Measurements from ENCODE around the gene PDE12. TPM values are rescaled to one million over a fixed set of nuclear protein-coding genes. Genes with fewer than 3 reads are reported as not detected.

PDE12 gene, protein sequence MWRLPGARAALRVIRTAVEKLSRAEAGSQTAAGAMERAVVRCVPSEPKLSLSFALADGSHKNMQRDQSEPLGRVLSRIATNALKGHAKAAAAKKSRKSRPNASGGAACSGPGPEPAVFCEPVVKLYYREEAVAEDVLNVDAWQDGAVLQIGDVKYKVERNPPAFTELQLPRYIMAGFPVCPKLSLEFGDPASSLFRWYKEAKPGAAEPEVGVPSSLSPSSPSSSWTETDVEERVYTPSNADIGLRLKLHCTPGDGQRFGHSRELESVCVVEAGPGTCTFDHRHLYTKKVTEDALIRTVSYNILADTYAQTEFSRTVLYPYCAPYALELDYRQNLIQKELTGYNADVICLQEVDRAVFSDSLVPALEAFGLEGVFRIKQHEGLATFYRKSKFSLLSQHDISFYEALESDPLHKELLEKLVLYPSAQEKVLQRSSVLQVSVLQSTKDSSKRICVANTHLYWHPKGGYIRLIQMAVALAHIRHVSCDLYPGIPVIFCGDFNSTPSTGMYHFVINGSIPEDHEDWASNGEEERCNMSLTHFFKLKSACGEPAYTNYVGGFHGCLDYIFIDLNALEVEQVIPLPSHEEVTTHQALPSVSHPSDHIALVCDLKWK
- total RNA-seq (2022; extraction: Qiagen RNA extraction; ENCODE audit: low read depth): 12.7 to 16.4 TPM (median 15.8 TPM) in 5 replicates

GRCh38 chr3:57555738-57556458, at the start of gene PDE12:
Gene PDE12 (plus strand): TSS chr3:57556274. CDS start chr3:57556380, 106 bp downstream.

DNA sequence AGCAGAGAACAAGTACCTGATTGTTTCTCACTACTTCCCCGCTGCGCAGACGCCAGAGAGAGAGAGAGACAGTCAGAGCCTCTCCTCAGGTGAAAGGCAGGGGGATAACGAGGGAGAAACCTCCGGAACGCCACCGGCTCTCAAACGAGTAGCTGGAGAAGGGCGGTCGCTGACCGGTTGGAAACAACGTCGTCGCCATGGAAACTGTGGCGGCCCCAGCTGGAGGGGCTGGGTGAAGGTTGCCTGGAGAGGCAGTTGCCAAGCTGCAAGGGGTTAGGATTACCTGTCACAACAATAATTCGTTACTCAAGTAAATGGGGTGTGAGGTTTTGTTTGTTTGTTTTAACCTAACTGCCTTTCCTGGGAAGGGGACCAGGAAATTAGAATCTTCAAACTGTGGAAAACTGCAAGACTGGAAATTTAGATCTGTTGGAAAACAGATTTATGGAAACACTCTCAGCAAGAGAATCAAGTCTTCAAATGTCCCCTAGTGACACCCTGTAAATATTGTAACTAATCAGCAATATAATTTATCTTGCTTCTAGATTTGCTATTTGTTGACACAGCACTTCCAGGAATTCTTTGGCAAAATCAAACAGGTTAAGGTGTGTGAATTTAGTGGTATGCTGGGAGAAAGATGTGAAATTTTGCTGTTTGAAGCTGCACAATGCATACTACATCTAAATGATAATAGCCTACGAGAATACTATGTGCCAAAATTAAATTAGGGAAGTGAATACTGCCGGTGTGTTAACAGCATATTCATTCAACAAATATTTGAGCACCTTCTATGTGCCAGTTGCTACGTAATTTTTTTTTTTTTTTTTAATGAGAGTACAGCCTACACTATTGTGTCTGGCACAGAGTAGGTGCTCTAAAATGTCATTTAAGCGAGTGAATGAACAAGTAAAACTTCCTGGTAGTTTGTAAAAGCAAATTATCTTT, 11.6 kb upstream of the PDE12 start, which contains the start of gene DNAH12:
TSS of gene DNAH12 (minus strand) at position 164 of the 945 bp plus-strand sequence. CDS start 1,474 bp downstream, outside the sequence.

DNA sequence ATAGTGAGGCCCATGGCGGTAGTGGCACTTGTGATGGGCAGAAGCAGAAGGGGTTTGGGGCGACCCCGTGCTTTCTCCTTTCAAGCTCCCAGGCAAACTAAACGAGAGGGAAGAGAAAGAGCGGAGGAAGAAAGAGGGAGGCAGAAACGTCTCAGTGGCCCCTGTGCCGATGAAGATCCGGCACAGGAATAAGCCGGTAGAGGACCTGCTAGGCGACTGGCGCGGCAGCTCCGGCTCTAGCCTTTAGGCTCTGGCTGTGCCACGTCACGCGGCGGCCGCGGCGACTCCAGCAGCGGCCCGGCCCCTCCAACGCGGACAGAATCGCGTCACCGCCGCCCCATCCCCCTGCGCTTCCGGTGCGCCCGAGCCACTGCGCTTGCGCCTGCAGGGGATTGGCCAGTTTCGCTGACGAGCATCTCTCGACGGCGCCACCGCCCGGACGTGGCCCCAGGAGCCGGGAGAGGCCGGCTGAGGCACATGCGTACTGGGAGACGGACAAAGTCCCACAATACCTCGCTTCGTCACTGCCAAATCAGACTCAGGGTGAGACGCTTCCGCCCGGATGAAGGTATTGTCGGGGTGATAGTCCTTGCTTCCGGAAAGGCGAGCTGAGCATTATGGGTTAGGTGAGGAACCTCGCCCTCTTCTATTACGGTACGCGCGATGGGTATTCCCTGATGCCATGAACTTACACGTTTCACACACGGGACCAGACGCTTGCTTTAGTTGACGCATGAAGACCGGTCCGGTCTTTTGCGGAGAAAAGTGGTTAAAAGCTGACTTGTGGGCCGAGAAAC, 41.3 kb downstream of the PDE12 start, which contains the start of gene ARF4:
TSS of gene ARF4 (minus strand) at position 218 of the 797 bp plus-strand sequence. CDS start at position 14, 204 bp downstream.

Other genes with a start within 250 kb of the PDE12 start
- 0.02 to 0.13 TPM (median 0.04 TPM) in 3 of 5 replicates, not detected in the others for gene DNAH12, start 11.9 kb upstream of the PDE12 start, total RNA-seq (2022; extraction: Qiagen RNA extraction; ENCODE audit: low read depth)
- gene ARF4, start 41.1 kb downstream of the PDE12 start, total RNA-seq (2022; extraction: Qiagen RNA extraction; ENCODE audit: low read depth): 159 to 174 TPM (median 167 TPM) in 5 replicates
- gene DENND6A, start 136.8 kb downstream of the PDE12 start, total RNA-seq (2022; extraction: Qiagen RNA extraction; ENCODE audit: low read depth): 4.6 to 7.6 TPM (median 7.0 TPM) in 5 replicates
- gene SLMAP, start 200.0 kb downstream of the PDE12 start, total RNA-seq (2022; extraction: Qiagen RNA extraction; ENCODE audit: low read depth): 16.9 to 25.0 TPM (median 24.7 TPM) in 5 replicates